Small intestine (tissue), 7 donors: ENCODE results near the gene NAA10. TPM values are rescaled to one million over a fixed set of nuclear protein-coding genes. Genes with fewer than 3 reads are reported as not detected.

Experiments used
- DNase-seq, 2 donors: peaks; one replicate each; pipeline versions ENCODE4 v3.0.0 to v3.0.0-alpha.2; 2013
- FAIRE-seq: peaks from 2 replicates; lab custom pipeline; 2012; peaks lifted over from hg19 to GRCh38; lab: Jason Lieb, UNC
- H3K27ac ChIP-seq, 3 donors: one replicate each; pipeline ENCODE4 v1.5.1; 2013; ENCODE audit warnings: low read length in 2 of 3, mild to moderate bottlenecking in 2 of 3, control low read depth in 1 of 3, inconsistent platforms in 1 of 3, low read depth in 1 of 3, moderate library complexity in 1 of 3
- H3K27me3 ChIP-seq, 3 donors: one replicate each; pipeline ENCODE4 v1.6.1; 2013; ENCODE audit warnings: low read length in 3 of 3, inconsistent platforms in 1 of 3; ENCODE audit not compliant: control insufficient read depth in 3 of 3, insufficient read depth in 3 of 3
- H3K36me3 ChIP-seq, 3 donors: one replicate each; pipeline ENCODE4 v1.6.1; 2013; ENCODE audit warnings: low read length in 3 of 3, inconsistent platforms in 1 of 3, low read depth in 1 of 3, mild to moderate bottlenecking in 1 of 3, moderate library complexity in 1 of 3; ENCODE audit not compliant: control insufficient read depth in 3 of 3, insufficient read depth in 2 of 3
- H3K4me1 ChIP-seq, 3 donors: one replicate each; pipeline ENCODE4 v1.6.1; 2013; ENCODE audit warnings: low read length in 2 of 3, inconsistent platforms in 1 of 3, low read depth in 1 of 3, mild to moderate bottlenecking in 1 of 3, moderate library complexity in 1 of 3; ENCODE audit not compliant: control insufficient read depth in 3 of 3, insufficient read depth in 2 of 3
- H3K4me3 ChIP-seq, 3 donors: one replicate each; pipeline ENCODE4 v1.5.1; 2013; ENCODE audit warnings: low read length in 3 of 3, control low read depth in 1 of 3, inconsistent platforms in 1 of 3, low read depth in 1 of 3, mild to moderate bottlenecking in 1 of 3, moderate library complexity in 1 of 3
- H3K9me3 ChIP-seq, 2 donors: one replicate each; pipeline ENCODE4 v1.6.1; 2013; ENCODE audit warnings: low read depth in 1 of 2, low read length in 1 of 2; ENCODE audit not compliant: control insufficient read depth in 2 of 2, insufficient read depth in 1 of 2
- WGBS, 3 donors: extraction: QIAGEN DNeasy Blood & Tissue Kit; methylation state at CpG; one replicate each; pipeline ENCODE4 v1.1.7; 2013; 5-methylcytosine and 5-hydroxymethylcytosine counted together
- polyA plus RNA-seq, 4 donors: library from polyadenylated mRNA; stranded (reverse) in 3 of 4; unstranded in 1 of 4; fragments of 200-250 nt in 3 of 4; fragments of 120-200 nt in 1 of 4; gene quantifications; one replicate each; pipeline versions ENCODE4 v1.2.1 to v1.2.3, GENCODE V29; 2013
- donor health status: healthy with polysubstance abuse.
- donor health status: control.
- donor health status: control.
- donor health status: Bipolar disorder and iron deficiency.
- donor health status: healthy.

Gene NAA10
- polyA plus RNA-seq, 4 donors = 55.6 to 152 (median 107) TPM

DNA sequence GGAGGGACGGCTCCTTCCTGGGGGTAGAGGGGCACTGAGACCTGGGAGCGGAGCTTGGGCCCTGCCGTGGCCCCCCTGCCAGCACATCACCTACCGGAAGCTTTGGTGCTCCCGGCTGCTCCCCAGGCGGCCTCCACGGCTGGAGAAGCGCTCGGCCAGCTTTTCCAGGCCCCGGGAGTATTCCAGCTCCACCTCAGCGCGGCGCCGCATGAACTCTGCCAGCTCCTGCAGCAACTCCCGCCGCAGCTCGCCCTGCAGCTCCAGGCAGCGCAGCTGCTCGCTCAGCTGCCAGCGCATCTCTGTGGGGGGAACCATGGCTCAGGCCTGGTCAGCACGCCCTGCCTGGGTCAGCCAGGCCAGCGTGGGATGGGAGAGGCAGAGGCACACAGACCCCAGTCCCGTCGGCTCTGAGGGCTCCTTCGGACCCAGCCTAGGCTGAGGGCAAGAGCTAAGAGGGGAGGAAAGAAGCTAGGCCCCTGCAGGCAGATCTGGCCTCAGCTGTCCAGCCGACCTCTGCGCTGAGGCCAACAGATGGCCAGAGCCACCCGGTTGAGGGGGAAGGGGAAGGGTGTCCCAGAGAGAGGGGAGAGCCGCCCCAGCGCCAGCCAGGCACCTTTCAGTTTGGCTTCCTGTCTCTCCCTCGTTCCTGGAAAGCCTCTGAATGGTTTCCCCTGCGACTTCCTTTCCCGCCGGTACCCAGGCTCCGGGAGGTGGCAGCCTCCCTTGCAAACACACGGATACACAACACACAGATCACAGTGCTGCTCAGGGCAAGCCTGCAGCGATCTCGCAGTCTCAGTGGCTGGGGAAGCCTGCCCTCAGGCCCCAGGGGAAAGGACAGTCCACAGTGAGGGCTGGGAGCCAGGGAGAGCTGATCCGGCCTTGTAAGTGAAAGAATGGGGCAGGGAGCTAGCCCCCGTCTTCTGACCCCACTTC lies 13.1 kb downstream of the NAA10 start:
- Histone ChIP-seq H3K36me3 (peaks cover 0 to 17% (median 0%) of the 10 kb centered on the region in 3 donors), H3K4me3 (no peak overlapping the region), H3K27ac (peak overlapping the region in 1 of 3 donors; percentile 17), H3K9me3 (no peaks in the 10 kb centered on the region), H3K4me1 (peaks cover 0 to 25% (median 0%) of the 10 kb centered on the region in 3 donors), H3K27me3 (no peaks in the 10 kb centered on the region)
- 56 to 82% (median 71%) methylated on average over 13 to 40 of the region's 40 CpGs for WGBS, 3 donors
- DNase-seq = no peak
- FAIRE-seq = no peak

DNA sequence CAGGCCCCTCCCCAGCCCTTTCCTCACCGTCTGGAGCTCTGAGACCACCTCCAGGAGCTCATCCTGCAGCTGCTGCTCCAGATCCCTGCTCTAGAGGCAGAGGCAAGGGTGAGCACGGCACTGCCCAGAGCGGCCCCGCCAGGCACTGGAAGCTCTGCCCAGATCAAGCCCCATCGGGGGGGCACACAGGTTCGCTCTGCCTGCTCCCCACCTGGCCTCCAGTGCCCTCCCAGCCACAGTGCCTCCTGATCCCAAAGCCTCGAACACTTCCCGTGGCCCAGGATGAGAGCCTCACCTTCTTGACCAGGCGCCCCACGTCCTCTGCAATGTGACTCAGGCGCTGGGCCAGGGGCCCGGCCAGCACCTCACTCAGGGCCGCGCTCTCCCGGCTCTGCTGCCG lies 13.8 kb downstream of the NAA10 start:
- FAIRE-seq (no peak), DNase-seq (no peak)
- Histone ChIP-seq H3K4me1 (peaks cover 0 to 19% (median 0%) of the 10 kb centered on the region in 3 donors), H3K36me3 (peaks cover 0 to 21% (median 0%) of the 10 kb centered on the region in 3 donors), H3K4me3 (no peak overlapping the region), H3K27me3 (no peaks in the 10 kb centered on the region), H3K9me3 (no peaks in the 10 kb centered on the region), H3K27ac (peak overlapping the region in 1 of 3 donors; percentile 17)
- 75 to 88% (median 81%) methylated on average over 7 to 16 of the region's 16 CpGs for WGBS, 3 donors

DNA sequence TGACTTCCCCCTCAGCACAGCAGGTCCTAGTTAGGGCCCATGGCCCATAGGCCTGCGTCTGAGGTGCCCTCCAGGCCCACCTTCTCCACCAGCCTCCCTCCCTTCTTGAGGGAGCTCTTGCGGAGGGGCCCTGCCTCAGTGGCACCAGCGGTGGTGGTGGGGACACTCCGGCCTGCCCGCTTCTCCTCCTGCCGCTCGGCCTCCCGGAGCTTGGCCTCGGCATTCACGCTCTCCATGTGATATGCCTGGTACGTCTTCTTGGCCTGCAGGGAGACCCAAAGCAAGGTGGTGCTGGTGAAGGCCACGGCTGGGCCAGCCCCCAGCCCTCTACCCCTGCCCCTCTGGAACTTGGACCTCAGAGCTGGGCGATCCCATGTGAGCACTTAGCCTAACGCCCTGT lies 14.3 kb downstream of the NAA10 start:
- DNase-seq (no peak), FAIRE-seq (no peak)
- no peak overlapping the region for H3K4me3 ChIP-seq
- H3K36me3 ChIP-seq = peaks cover 0 to 21% (median 0%) of the 10 kb centered on the region in 3 donors
- H3K27me3 ChIP-seq = no peaks in the 10 kb centered on the region
- H3K4me1 ChIP-seq = peaks cover 0 to 16% (median 0%) of the 10 kb centered on the region in 3 donors
- 84 to 96% (median 95%) methylated on average over 3 to 14 of the region's 14 CpGs for WGBS, 3 donors
- no peaks in the 10 kb centered on the region for H3K9me3 ChIP-seq
- H3K27ac ChIP-seq = no peak overlapping the region

DNA sequence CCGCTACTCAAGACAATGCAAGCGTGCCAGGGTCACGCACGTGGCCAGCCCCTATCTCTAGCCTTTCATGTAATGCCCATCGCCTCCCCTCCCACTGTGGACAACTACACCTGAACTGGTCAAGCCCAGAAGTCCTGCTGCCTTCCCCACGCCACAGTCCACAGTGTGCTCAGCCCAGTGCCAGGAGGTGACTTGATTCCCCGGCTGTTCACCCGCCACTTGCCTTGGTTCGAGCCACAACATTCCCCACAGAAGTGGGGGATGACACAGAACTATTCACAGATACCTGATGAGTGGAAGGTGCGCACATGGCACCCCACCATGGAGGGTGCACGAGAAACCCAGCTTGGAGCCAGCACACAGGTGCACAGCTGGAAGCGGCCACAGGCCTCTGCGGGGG lies 15.6 kb downstream of the NAA10 start:
- H3K36me3 ChIP-seq = peaks cover 0 to 21% (median 0%) of the 10 kb centered on the region in 3 donors
- H3K9me3 ChIP-seq = no peaks in the 10 kb centered on the region
- no peak for DNase-seq
- no peak overlapping the region for H3K27ac ChIP-seq
- no peak for FAIRE-seq
- WGBS, 3 donors = 91 to 95% (median 93%) methylated on average over 13 of the region's 13 CpGs
- H3K4me3 ChIP-seq = no peak overlapping the region
- peaks cover 0 to 5% (median 0%) of the 10 kb centered on the region in 3 donors for H3K4me1 ChIP-seq
- H3K27me3 ChIP-seq = no peaks in the 10 kb centered on the region

DNA sequence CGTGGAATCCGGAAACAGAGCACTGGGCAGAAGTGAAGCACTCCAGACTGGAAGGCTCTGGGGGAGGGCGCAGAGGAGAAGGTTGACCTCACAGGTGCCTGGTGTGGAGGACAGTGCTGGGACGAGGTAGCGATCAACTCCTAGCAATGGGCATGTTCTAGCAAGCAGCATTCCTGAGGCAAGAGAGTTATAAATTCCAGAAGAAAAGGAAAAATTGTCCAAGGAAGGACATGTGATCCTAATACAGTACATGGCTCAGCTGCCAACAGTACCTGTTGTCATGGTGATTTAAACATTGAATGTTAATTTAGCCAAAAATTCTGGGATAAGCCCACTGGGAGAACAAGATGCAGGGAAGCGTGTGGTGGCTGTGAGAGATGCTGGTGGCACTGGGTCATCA lies 17.0 kb downstream of the NAA10 start:
- Histone ChIP-seq H3K4me1 (peaks cover 0 to 5% (median 0%) of the 10 kb centered on the region in 3 donors), H3K27me3 (no peaks in the 10 kb centered on the region), H3K4me3 (no peak overlapping the region), H3K27ac (no peak overlapping the region), H3K36me3 (peaks cover 0 to 23% (median 0%) of the 10 kb centered on the region in 3 donors), H3K9me3 (no peaks in the 10 kb centered on the region)
- 79 to 97% (median 91%) methylated on average over 6 of the region's 6 CpGs for WGBS, 3 donors
- DNase-seq (no peak), FAIRE-seq (no peak)

DNA sequence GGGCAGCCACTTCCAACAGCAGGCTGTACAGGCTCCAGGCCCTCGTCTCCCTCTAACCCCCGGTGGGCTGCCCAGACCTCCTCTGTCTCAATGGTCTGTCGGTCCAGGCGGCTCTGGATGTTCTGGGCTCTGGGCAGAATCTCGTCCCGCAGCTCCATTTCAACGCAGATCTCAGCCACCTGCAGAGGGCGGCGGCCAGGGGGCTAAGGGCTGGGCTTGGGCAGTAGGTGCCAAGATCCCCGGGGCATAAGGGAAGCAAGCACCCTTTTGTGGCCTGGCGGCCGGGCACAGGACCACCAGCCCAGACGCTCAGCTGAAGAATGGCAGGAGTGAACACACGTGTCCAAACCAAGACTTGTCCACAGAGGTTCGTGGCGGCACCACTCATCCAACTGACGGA lies 21.1 kb downstream of the NAA10 start:
- Histone ChIP-seq H3K27ac (no peak overlapping the region), H3K4me1 (no peaks in the 10 kb centered on the region), H3K36me3 (peaks cover 0 to 21% (median 2%) of the 10 kb centered on the region in 3 donors), H3K27me3 (no peaks in the 10 kb centered on the region), H3K4me3 (no peak overlapping the region), H3K9me3 (no peaks in the 10 kb centered on the region)
- FAIRE-seq = no peak
- 87 to 92% (median 91%) methylated on average over 7 to 17 of the region's 17 CpGs for WGBS, 3 donors
- DNase-seq = no peak

DNA sequence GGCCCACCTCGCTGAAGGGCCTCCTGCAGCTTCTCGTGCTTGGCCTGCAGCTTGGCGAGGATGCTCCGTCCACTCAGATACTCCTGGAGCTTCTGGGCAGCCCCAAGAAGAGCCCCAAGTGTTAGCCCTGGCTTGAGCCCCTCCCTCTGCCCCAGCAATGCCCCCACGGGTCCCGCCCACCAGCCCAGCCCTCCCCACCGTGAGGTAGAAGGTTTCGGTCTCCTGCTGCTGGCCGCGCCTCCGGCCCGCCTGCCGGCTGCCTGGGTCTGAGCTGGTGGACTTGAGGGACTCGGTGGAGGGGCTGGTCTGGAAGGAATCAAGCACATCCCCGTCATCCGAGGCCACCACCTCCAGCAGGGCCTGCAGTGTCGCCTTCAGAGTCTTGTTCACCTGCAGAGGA lies 21.6 kb downstream of the NAA10 start:
- 76 to 82% (median 76%) methylated on average over 13 to 17 of the region's 17 CpGs for WGBS, 3 donors
- FAIRE-seq = no peak

DNA sequence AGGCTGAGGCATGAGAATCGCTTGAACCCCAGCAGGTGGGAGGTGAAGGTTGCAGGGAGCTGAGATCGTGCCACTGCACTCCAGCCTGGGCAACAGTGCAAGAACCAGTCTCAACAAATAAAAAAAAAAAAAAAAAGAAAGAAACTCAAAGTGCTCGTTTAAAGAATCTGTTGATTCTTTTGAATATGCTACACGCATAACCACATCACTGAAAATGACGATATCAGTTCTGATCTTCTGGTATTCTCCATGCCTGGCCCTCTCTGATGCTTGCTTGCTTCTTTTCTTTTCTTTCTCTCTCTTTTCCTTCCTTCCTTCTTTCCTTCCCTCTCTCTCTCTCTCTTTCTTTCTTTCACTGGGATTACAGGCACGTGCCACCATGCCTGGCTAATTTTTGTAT lies 23.0 kb downstream of the NAA10 start:
- DNase-seq (no peak), FAIRE-seq (no peak)
- no peak overlapping the region for H3K27ac ChIP-seq
- peaks cover 0 to 22% (median 2%) of the 10 kb centered on the region in 3 donors for H3K36me3 ChIP-seq
- H3K9me3 ChIP-seq = no peaks in the 10 kb centered on the region
- H3K4me3 ChIP-seq = no peak overlapping the region
- WGBS, 3 donors = 68 to 88% (median 85%) methylated on average over 6 of the region's 6 CpGs
- H3K27me3 ChIP-seq = no peaks in the 10 kb centered on the region
- H3K4me1 ChIP-seq = no peaks in the 10 kb centered on the region

More for the DNA sequence above, 21.6 kb downstream of the NAA10 start:
- Histone ChIP-seq H3K27me3 (no peaks in the 10 kb centered on the region), H3K9me3 (no peaks in the 10 kb centered on the region), H3K36me3 (peaks cover 0 to 22% (median 2%) of the 10 kb centered on the region in 3 donors), H3K4me1 (no peaks in the 10 kb centered on the region), H3K4me3 (no peak overlapping the region), H3K27ac (no peak overlapping the region)
- no peak for DNase-seq
